ENCODE measurements around the gene KIF19. TPM values are rescaled to one million over a fixed set of nuclear protein-coding genes. Genes with fewer than 3 reads are reported as not detected.
A peak's percentile ranks its signal among the peaks of the same experiment; 100 is the strongest.

KIF19 gene
- total and polyA plus RNA-seq, 4 donors = 4.4 to 5.1 TPM; not detected in 2

DNA sequence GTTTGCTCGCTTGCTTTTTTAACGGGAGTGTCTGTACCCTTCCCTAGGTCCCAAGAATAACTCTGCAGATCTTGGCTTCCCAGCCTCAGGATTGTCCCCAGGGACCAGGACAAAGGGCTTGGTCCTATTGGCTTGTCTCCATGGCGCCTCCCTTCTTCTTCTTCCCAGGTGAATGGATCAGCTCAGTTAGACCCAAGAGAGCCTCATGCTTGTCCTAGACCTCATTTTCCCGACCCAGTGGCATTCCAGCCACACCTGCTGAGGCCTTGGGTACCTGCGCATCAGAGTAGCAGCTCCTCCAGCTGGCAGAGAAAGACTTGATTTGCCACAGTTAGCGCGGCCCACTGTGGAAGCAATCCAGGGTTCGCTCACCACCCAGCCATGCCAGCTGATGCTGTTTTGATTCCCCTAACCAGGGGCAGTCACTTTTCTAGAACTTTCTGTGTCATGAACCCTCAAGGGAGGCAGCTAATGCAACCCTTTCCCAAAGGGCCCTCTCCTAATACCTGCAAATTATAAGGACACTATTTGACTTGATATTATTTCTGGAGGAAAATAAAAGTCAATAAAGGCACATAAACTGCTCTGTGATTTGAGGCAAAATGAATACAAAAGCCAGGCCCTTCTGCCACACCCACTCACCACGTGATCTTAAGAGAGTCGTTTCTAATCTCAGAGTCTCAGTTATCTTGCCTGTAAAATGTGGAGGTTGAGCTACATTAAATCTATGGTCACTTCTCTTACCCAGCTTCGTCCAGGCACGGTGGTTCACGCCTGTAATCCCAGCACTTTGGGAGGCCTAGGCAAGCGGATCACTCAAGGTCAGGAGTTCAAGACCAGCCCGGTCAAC is 55.2 kb downstream of the KIF19 start:
- H3K27ac ChIP-seq (ENCODE audit: low read depth in 1 of 2, low read length in 2 of 2) = no peak overlapping the region
- ATAC-seq (ENCODE audit: low FRiP score) = no peak
- WGBS, 2 donors = 55 to 56% methylated on average over 15 of the region's 15 CpGs

DNA sequence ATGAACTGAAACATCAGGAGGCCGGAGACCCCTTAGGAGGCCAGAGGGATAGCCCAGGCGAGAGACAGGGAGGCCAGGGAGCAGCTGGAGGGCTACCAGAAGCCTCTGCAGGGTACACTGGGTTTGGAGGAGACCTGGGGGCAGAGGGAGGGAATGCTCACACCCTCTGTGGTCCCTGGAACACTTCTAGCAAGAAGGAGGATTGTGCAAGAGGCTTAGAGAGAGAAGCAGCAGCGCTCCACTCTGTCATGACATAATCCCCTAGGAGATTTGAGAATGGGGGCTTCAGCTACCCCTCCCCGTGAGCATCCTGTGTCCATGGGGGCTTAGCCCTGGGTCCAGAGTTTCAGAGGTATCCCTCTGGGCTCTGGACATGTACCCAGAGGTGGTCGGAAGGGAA is 57.1 kb downstream of the KIF19 start:
- intact Hi-C loops (cut with DNase I) = loop anchor here (5.0 kb wide), 1 partner anchor 44 kb away; no protein-coding TSS in a partner anchor
- no peaks in the 10 kb centered on the region for H3K27me3 ChIP-seq (ENCODE audit: control insufficient read depth in 1 of 2, insufficient read depth in 2 of 2, low read length in 1 of 2)
- no peaks in the 10 kb centered on the region for H3K9me3 ChIP-seq (ENCODE audit: control insufficient read depth, low read length)
- H3K27ac ChIP-seq (ENCODE audit: low read depth in 1 of 2, low read length in 2 of 2) = no peak overlapping the region
- H3K4me3 ChIP-seq (ENCODE audit: low read length in 2 of 2) = no peak overlapping the region
- 91 to 95% methylated on average over 5 of the region's 5 CpGs for WGBS, 2 donors
- no peak for ATAC-seq (ENCODE audit: low FRiP score)
- no peaks in the 10 kb centered on the region for H3K4me1 ChIP-seq (ENCODE audit: control insufficient read depth in 1 of 2, insufficient read depth in 2 of 2, low read length in 2 of 2)
- DNase-seq = no peak
- no peaks in the 10 kb centered on the region for H3K36me3 ChIP-seq (ENCODE audit: control insufficient read depth in 1 of 2, insufficient read depth in 2 of 2, low read length in 1 of 2)

More for the DNA sequence above, 55.2 kb downstream of the KIF19 start:
- no peak for DNase-seq
- Histone ChIP-seq H3K9me3 (ENCODE audit: control insufficient read depth, low read length) (no peaks in the 10 kb centered on the region), H3K36me3 (ENCODE audit: control insufficient read depth in 1 of 2, insufficient read depth in 2 of 2, low read length in 1 of 2) (no peaks in the 10 kb centered on the region), H3K27me3 (ENCODE audit: control insufficient read depth in 1 of 2, insufficient read depth in 2 of 2, low read length in 1 of 2) (no peaks in the 10 kb centered on the region), H3K4me3 (ENCODE audit: low read length in 2 of 2) (no peak overlapping the region), H3K4me1 (ENCODE audit: control insufficient read depth in 1 of 2, insufficient read depth in 2 of 2, low read length in 2 of 2) (no peaks in the 10 kb centered on the region)
- intact Hi-C loops (cut with DNase I) = loop anchor here (5.0 kb wide), 1 partner anchor 46 kb away; no protein-coding TSS in a partner anchor

DNA sequence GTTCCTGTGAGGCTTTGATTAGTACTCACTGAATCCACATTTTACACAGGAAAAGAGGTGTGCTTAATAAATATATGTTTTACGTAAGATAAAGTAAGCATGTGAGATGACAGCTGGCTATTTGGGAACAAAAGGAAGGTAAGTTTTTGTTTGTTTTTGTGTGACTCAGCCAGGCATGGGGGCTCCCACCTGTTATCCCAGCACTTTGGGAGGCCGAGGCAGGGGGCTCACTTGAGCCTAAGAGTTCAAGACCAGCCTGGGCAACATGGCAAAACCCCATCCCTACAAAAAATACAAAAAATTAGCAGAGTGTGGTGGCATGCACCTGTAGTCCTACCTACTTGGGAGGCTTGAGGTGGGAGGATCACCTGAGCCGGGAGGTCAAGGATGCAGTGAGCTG is 59.2 kb downstream of the KIF19 start:
- Histone ChIP-seq H3K4me3 (ENCODE audit: low read length in 2 of 2) (no peak overlapping the region), H3K4me1 (ENCODE audit: control insufficient read depth in 1 of 2, insufficient read depth in 2 of 2, low read length in 2 of 2) (no peaks in the 10 kb centered on the region), H3K9me3 (ENCODE audit: control insufficient read depth, low read length) (no peaks in the 10 kb centered on the region), H3K27me3 (ENCODE audit: control insufficient read depth in 1 of 2, insufficient read depth in 2 of 2, low read length in 1 of 2) (no peaks in the 10 kb centered on the region), H3K36me3 (ENCODE audit: control insufficient read depth in 1 of 2, insufficient read depth in 2 of 2, low read length in 1 of 2) (no peaks in the 10 kb centered on the region), H3K27ac (ENCODE audit: low read depth in 1 of 2, low read length in 2 of 2) (no peak overlapping the region)
- 95 to 98% methylated on average over 3 of the region's 3 CpGs for WGBS, 2 donors
- ATAC-seq (ENCODE audit: low FRiP score) = no peak
- no peak for DNase-seq
- intact Hi-C loops (cut with DNase I) = no loop called here

DNA sequence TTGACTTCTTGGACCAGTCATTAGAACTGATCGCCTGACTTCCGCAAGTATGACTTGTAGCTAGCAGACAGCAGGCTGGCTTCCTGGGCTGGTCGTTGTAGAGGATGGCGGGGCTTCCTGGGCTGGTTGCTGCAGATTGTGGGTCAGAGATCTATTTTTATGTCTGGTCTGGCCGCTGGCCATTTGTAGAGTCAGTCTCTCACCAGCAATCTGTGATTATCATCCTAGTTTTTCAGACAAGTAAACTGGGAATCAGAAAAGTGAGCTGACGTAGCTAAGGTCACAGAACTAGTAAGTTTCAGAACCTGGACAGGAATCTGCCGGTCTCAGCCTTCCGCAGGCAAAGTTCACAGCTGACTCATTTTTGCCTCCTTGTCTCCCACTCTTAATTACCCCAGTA is 60.4 kb downstream of the KIF19 start:
- Histone ChIP-seq H3K4me1 (ENCODE audit: control insufficient read depth in 1 of 2, insufficient read depth in 2 of 2, low read length in 2 of 2) (no peaks in the 10 kb centered on the region), H3K36me3 (ENCODE audit: control insufficient read depth in 1 of 2, insufficient read depth in 2 of 2, low read length in 1 of 2) (no peaks in the 10 kb centered on the region), H3K9me3 (ENCODE audit: control insufficient read depth, low read length) (no peaks in the 10 kb centered on the region), H3K27ac (ENCODE audit: low read depth in 1 of 2, low read length in 2 of 2) (no peak overlapping the region), H3K27me3 (ENCODE audit: control insufficient read depth in 1 of 2, insufficient read depth in 2 of 2, low read length in 1 of 2) (no peaks in the 10 kb centered on the region), H3K4me3 (ENCODE audit: low read length in 2 of 2) (no peak overlapping the region)
- WGBS, 2 donors = 51 to 57% methylated on average over 8 of the region's 8 CpGs
- DNase-seq = peak in 1 of 2 donors; percentile 74
- intact Hi-C loops (cut with DNase I) = no loop called here
- no peak for ATAC-seq (ENCODE audit: low FRiP score)

DNA sequence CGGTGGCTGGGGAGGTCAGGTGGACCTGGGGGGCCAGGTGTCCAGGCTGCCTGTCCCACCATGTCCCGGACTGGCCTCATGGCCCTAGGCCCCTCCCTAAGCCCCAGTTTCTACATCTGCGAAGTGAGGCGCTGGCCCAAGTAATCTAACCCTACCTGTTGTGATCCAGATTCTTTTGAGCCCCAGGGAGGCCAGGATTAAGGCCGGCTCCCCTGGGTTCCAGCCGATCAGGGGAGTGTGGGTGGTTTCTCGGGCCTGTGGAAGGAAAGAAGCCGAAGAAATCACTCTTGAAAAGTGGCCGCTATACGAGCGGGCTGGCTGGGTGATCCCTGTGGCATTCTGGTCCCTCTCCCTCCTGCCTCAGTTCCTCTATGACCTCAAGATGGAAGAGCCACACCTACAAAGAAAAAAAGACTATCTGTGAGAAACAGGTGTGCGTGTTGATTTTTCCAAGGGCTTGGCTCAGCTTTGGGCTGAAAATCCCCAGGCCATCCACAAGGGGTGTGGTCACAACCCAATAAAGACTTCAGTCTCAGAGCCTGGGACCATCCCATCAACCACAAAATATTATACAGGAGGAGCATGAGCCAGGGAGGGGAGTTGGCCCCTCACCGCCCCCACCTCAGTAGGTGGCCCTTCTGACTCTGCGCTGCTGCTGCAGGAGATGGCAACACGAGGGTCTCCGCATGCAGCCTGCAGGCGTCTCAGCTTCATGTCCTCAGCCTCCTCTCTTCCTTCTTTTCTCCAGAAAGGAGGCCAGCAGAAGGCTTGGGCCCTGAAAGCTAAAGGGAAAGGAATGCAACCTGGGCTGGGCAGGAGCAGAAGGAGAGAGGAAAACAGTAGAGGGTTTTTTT is 61.6 kb downstream of the KIF19 start:
- WGBS, 2 donors = 89 to 92% methylated on average over 17 of the region's 17 CpGs
- H3K9me3 ChIP-seq (ENCODE audit: control insufficient read depth, low read length) = no peaks in the 10 kb centered on the region
- ATAC-seq (ENCODE audit: low FRiP score) (no peak), DNase-seq (no peak)
- no peaks in the 10 kb centered on the region for H3K4me1 ChIP-seq (ENCODE audit: control insufficient read depth in 1 of 2, insufficient read depth in 2 of 2, low read length in 2 of 2)
- H3K4me3 ChIP-seq (ENCODE audit: low read length in 2 of 2) = no peak overlapping the region
- H3K27me3 ChIP-seq (ENCODE audit: control insufficient read depth in 1 of 2, insufficient read depth in 2 of 2, low read length in 1 of 2) = no peaks in the 10 kb centered on the region
- intact Hi-C loops (cut with DNase I) = no loop called here
- H3K27ac ChIP-seq (ENCODE audit: low read depth in 1 of 2, low read length in 2 of 2) = no peak overlapping the region
- H3K36me3 ChIP-seq (ENCODE audit: control insufficient read depth in 1 of 2, insufficient read depth in 2 of 2, low read length in 1 of 2) = no peaks in the 10 kb centered on the region

DNA sequence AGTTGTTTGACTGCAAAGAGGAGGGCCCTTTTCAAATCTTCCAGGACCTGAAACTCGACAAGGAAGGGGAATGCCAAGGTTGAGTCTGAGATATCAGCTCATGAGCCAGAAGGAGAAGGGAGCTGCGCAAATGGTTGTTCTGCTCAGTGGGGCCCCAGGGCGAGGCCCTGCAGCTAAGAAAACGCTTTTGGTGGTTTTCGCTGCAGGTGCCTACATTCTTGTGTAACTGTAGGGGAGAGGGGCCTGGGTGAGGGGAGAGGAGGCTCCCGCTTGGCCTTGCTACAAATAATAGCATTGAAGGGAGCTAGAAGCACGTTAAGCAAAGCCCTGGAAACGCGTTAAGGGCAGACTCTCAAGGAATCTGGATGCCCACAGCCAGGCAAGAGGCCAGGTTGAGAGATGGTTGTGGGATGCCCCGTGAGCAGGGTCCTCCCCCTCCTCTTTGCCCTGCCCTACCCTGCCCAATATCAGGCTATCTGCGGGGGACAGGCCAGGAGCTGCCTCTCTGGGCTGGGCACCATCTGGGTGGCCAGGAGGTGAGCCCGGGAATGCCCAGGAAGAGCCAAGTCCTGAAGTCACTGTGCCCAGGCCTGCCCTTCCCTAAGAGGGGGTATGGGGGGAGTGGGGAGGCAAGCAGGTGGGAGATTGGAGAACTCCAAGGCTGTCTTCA is 63.2 kb downstream of the KIF19 start:
- ATAC-seq (ENCODE audit: low FRiP score) = no peak
- Histone ChIP-seq H3K36me3 (ENCODE audit: control insufficient read depth in 1 of 2, insufficient read depth in 2 of 2, low read length in 1 of 2) (no peaks in the 10 kb centered on the region), H3K4me3 (ENCODE audit: low read length in 2 of 2) (no peak overlapping the region), H3K4me1 (ENCODE audit: control insufficient read depth in 1 of 2, insufficient read depth in 2 of 2, low read length in 2 of 2) (no peaks in the 10 kb centered on the region), H3K27me3 (ENCODE audit: control insufficient read depth in 1 of 2, insufficient read depth in 2 of 2, low read length in 1 of 2) (no peaks in the 10 kb centered on the region), H3K27ac (ENCODE audit: low read depth in 1 of 2, low read length in 2 of 2) (no peak overlapping the region), H3K9me3 (ENCODE audit: control insufficient read depth, low read length) (no peaks in the 10 kb centered on the region)
- intact Hi-C loops (cut with DNase I) = no loop called here
- DNase-seq = no peak
- WGBS, 2 donors = 84 to 87% methylated on average over 12 of the region's 12 CpGs

DNA sequence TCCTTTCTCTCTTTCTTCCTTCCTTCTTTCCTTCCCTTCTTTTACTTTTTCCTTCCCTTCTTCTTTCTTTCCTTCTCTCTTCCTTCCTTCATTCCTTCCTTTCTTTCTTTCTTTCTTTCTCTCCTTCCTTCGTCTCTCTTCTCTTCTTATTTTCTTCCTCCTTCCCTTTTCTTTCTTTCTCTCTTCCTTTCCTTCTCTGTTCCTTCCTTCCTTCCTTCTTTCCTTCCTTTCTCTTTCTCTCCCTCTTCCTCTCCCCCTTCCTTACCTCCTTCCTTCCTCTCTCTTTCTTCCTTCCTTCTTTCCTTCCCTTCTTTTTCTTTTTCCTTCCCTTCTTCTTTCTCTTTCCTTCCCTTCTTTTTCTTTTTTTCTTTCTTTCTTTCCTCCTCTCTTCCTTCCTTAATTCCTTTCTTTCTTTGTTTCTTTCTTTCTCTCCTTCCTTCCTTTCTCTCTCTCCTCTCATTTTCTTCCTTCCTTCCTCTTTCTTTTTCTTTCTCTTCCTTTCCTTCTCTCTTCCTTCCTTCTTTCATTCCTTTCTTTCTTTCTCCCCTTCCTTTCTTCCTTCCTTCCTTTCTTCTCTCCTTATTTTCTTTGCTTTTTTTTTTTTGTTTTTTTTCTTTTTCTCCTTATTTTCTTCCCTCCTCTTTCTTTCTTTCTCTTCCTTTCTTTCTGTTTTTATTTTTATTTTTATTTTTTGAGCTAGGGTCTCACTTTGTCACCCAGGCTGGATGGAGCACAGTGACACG is 64.1 kb downstream of the KIF19 start:
- no peaks in the 10 kb centered on the region for H3K27me3 ChIP-seq (ENCODE audit: control insufficient read depth in 1 of 2, insufficient read depth in 2 of 2, low read length in 1 of 2)

More for the DNA sequence above, 64.1 kb downstream of the KIF19 start:
- H3K4me1 ChIP-seq (ENCODE audit: control insufficient read depth in 1 of 2, insufficient read depth in 2 of 2, low read length in 2 of 2) = no peaks in the 10 kb centered on the region
- DNase-seq (no peak), ATAC-seq (ENCODE audit: low FRiP score) (no peak)
- no peaks in the 10 kb centered on the region for H3K9me3 ChIP-seq (ENCODE audit: control insufficient read depth, low read length)
- intact Hi-C loops (cut with DNase I) = no loop called here
- 94 to 95% methylated on average over 2 of the region's 2 CpGs for WGBS, 2 donors
- no peak overlapping the region for H3K4me3 ChIP-seq (ENCODE audit: low read length in 2 of 2)
- no peak overlapping the region for H3K27ac ChIP-seq (ENCODE audit: low read depth in 1 of 2, low read length in 2 of 2)
- H3K36me3 ChIP-seq (ENCODE audit: control insufficient read depth in 1 of 2, insufficient read depth in 2 of 2, low read length in 1 of 2) = no peaks in the 10 kb centered on the region

All from aorta (tissue), 5 donors.